Body of pancreas (tissue), 4 donors: ENCODE results near the gene PHF5A. TPM values are rescaled to one million over a fixed set of nuclear protein-coding genes. Genes with fewer than 3 reads are reported as not detected.

Source experiments
- ATAC-seq: fragments of 150-250 bp; one replicate; pipeline ENCODE4 v1.9.1; 2016
- DNase-seq, 4 donors: peaks; one replicate each; pipeline ENCODE4 v3.0.0-alpha.2; 2019
- H3K27ac ChIP-seq, 4 donors: fragments of 200-600 bp; sonication (generic); 1 replicate in 3 of 4; 2 replicates in 1 of 4; pipeline versions ENCODE4 v1.5.1 to v1.6.1; 2016 to 2019; ENCODE audit warnings: mild to moderate bottlenecking in 1 of 4, mixed read lengths in 1 of 4, moderate library complexity in 1 of 4
- H3K27me3 ChIP-seq, 2 donors: fragments of 200-600 bp; sonication (generic); one replicate each; pipeline ENCODE4 v1.6.0; 2016; ENCODE audit warnings: mild to moderate bottlenecking in 1 of 2
- H3K36me3 ChIP-seq, 2 donors: fragments of 200-600 bp; sonication (generic); replicated peaks in 1 of 2; 2 replicates each; pipeline ENCODE4 v1.5.1; 2016; ENCODE audit warnings: low read depth in 2 of 2; ENCODE audit not compliant: insufficient read depth in 1 of 2
- H3K4me1 ChIP-seq: fragments of 200-600 bp; sonication (generic); one replicate; pipeline ENCODE4 v1.6.0; 2016
- H3K4me3 ChIP-seq, 2 donors: fragments of 200-600 bp; sonication (generic); 1 replicate in 1 of 2; 2 replicates in 1 of 2; pipeline ENCODE4 v1.5.1; 2016 to 2019
- H3K9me3 ChIP-seq, 3 donors: fragments of 200-600 bp; sonication (generic); 1 replicate in 2 of 3; 2 replicates in 1 of 3; pipeline ENCODE4 v1.5.1; 2016
- POLR2A ChIP-seq, 3 donors: fragments of 450-650 bp; IDR thresholded peaks; one replicate each; pipeline ENCODE4 v1.6.1; 2016; ENCODE audit warnings: antibody characterized with exemption in 3 of 3, mild to moderate bottlenecking in 2 of 3
- WGBS, 2 donors: methylation state at CpG; one replicate each; pipeline ENCODE4 v1.1.5; 2017; 5-methylcytosine and 5-hydroxymethylcytosine counted together
- intact Hi-C: fragments of 100-400 bp; cut with DNase I; formaldehyde crosslinking; loops from one replicate; pipeline ENCODE4 v1.15.1; 2023
- total RNA-seq, 2 donors: library from RNA; depleted of rRNA; stranded (reverse); fragments of >200 nt; gene quantifications; one replicate each; pipeline ENCODE4 v1.1.0, GENCODE V29; 2016
- TF ChIP-seq, protein P1 (sequence below), 7 experiments: fragments of 450-650 bp in 4 of 7; fragments of 200-600 bp in 3 of 7; sonication (generic) in 3 of 7; IDR thresholded peaks; one replicate each; pipeline ENCODE4 v1.5.1; 2016 to 2019; ENCODE audit warnings: antibody characterized with exemption in 7 of 7

PHF5A gene
- total RNA-seq, 2 donors from 2014 or later = 15.5 to 19.2 TPM

DNA sequence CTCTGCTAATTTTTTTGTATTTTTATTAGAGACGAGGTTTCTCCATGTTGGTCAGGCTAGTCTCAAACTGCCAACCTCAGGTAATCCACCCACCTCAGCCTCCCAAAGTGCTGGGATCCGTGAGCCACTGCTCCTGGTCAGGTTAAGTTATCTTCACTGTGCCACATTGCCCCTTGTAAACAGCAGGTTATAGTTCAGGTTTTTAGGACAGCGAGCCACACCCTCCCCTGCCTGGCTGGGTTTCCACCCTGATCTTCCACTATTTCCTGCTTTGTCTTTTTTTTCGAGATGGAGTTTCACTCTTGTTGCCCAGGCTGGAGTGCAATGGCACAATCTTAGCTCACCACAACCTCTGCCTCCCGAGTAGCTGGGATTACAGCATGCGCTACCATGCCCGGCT lies 16.5 kb upstream of the PHF5A start:
- Histone ChIP-seq H3K27me3 (no peaks in the 10 kb centered on the region), H3K4me3 (no peak overlapping the region), H3K36me3 (no peaks in the 10 kb centered on the region), H3K4me1 (peaks cover 39% of the 10 kb centered on the region), H3K9me3 (no peaks in the 10 kb centered on the region), H3K27ac (no peak overlapping the region)
- TF ChIP-seq, protein P1, sequence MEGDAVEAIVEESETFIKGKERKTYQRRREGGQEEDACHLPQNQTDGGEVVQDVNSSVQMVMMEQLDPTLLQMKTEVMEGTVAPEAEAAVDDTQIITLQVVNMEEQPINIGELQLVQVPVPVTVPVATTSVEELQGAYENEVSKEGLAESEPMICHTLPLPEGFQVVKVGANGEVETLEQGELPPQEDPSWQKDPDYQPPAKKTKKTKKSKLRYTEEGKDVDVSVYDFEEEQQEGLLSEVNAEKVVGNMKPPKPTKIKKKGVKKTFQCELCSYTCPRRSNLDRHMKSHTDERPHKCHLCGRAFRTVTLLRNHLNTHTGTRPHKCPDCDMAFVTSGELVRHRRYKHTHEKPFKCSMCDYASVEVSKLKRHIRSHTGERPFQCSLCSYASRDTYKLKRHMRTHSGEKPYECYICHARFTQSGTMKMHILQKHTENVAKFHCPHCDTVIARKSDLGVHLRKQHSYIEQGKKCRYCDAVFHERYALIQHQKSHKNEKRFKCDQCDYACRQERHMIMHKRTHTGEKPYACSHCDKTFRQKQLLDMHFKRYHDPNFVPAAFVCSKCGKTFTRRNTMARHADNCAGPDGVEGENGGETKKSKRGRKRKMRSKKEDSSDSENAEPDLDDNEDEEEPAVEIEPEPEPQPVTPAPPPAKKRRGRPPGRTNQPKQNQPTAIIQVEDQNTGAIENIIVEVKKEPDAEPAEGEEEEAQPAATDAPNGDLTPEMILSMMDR (IDR thresholded peaks at IDR 0.05) = no peak
- no peak for TF ChIP-seq POLR2A (IDR thresholded peaks at IDR 0.05)
- ATAC-seq (no peak), DNase-seq (no peak)
- WGBS, 2 donors = 61 to 84% methylated on average over 7 of the region's 7 CpGs
- intact Hi-C loops = no loop called here

GRCh38 chr22:41482319-41482935 lies 13.9 kb upstream of the PHF5A start:
- intact Hi-C loops = no loop called here

GRCh38 chr22:41481925-41482318 lies 13.4 kb upstream of the PHF5A start:
- intact Hi-C loops = no loop called here
- 25 to 47% methylated on average over 2 to 5 of the region's 5 CpGs for WGBS, 2 donors
- Histone ChIP-seq H3K36me3 (no peaks in the 10 kb centered on the region), H3K4me1 (peaks cover 32% of the 10 kb centered on the region), H3K4me3 (no peak overlapping the region), H3K9me3 (no peaks in the 10 kb centered on the region), H3K27ac (no peak overlapping the region), H3K27me3 (no peaks in the 10 kb centered on the region)
- ATAC-seq (no peak), DNase-seq (no peak)
- no peak for TF ChIP-seq POLR2A (IDR thresholded peaks at IDR 0.05)
- TF ChIP-seq, protein P1 (IDR thresholded peaks at IDR 0.05) = no peak

More at GRCh38 chr22:41482319-41482935, 13.9 kb upstream of the PHF5A start:
- Histone ChIP-seq H3K36me3 (no peaks in the 10 kb centered on the region), H3K9me3 (no peaks in the 10 kb centered on the region), H3K4me1 (peaks cover 37% of the 10 kb centered on the region), H3K27ac (no peak overlapping the region), H3K4me3 (no peak overlapping the region), H3K27me3 (no peaks in the 10 kb centered on the region)
- no peak for TF ChIP-seq POLR2A (IDR thresholded peaks at IDR 0.05)
- TF ChIP-seq, protein P1 (IDR thresholded peaks at IDR 0.05) = no peak
- ATAC-seq (no peak), DNase-seq (no peak)
- WGBS, 2 donors = 59 to 60% methylated on average over 1 to 2 of the region's 2 CpGs

- Histone ChIP-seq H3K27me3 (no peaks in the 10 kb centered on the region), H3K9me3 (no peaks in the 10 kb centered on the region), H3K27ac (no peak overlapping the region), H3K4me3 (no peak overlapping the region), H3K36me3 (no peaks in the 10 kb centered on the region), H3K4me1 (peaks cover 28% of the 10 kb centered on the region)
- no peak for ATAC-seq
- WGBS, 2 donors = 83% methylated on average over 8 to 12 of the region's 15 CpGs
- no peak for DNase-seq
- intact Hi-C loops = no loop called here
- TF ChIP-seq, protein P1 (IDR thresholded peaks at IDR 0.05) = no peak
- TF ChIP-seq POLR2A (IDR thresholded peaks at IDR 0.05) = no peak
Observed at GRCh38 chr22:41481131-41481830, 12.8 kb upstream of the PHF5A start.

DNA sequence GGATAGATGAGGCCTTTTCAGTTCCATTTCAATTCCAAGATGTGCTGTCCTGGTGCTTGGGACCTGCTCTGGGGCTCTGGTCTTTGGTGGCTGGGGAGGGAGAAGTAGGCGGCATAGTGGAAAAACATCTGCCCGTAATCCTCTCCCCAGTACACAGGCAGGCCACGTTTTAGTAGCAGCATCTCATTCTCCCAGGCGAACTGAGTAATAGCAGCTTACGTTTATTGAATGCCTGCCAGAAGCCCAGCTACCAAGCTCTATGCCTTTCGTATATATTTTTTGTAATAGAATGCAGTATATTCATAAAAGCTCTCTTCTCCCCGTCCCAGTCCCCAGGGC lies 11.9 kb upstream of the PHF5A start:
- H3K27me3 ChIP-seq = no peaks in the 10 kb centered on the region
- intact Hi-C loops = no loop called here
- ATAC-seq (no peak), DNase-seq (no peak)
- TF ChIP-seq, protein P1 (IDR thresholded peaks at IDR 0.05) = no peak
- TF ChIP-seq POLR2A (IDR thresholded peaks at IDR 0.05) = no peak
- 68 to 78% methylated on average over 7 of the region's 7 CpGs for WGBS, 2 donors
- H3K4me1 ChIP-seq = peaks cover 36% of the 10 kb centered on the region
- H3K9me3 ChIP-seq = no peaks in the 10 kb centered on the region
- no peaks in the 10 kb centered on the region for H3K36me3 ChIP-seq
- H3K4me3 ChIP-seq = no peak overlapping the region
- H3K27ac ChIP-seq = no peak overlapping the region
